Ureter (tissue), 1 donor: ENCODE results near the gene PLA2G4F. TPM values are rescaled to one million over a fixed set of nuclear protein-coding genes. Genes with fewer than 3 reads are reported as not detected.

Experiments used
- DNase-seq: peaks from one replicate; pipeline ENCODE4 v3.0.0-alpha.2; 2020; ENCODE audit warnings: low spot score
- total RNA-seq: library from RNA; stranded (reverse); gene quantifications from one replicate; pipeline ENCODE4 v1.2.4, GENCODE V29; 2023
- donor health status: DM: yes; HTN: yes; CAD: no.

Gene PLA2G4F
- total RNA-seq, 1 donor from 2014 or later, result 47.8 TPM

DNA sequence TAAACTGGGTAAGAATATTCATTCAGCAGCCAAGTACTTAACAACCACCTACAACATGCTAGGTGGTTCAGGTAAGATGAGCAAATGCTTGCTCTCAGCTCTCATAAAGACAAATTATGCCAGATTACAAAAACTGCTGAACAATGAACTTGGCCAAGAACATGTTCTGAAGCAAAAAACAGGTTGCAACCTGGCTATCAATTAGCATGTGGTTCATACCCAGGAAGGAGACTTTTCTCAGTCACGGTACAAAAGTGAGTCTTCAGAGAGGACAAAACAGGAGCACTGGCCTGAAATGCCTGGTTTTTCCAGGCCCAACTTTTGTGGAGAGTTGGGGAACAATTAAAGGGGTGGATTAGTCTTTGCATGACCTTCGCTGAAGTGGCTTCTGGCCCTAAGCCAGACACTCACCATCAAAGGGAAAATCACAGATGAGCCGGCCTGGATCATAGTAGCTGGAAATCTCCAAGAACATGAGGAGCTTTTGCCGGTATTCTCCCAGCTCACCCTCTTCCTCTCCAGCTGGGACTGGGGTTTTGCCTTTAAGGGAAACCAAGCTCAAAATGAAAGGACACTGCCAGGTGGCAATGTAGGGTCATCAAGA, 7.6 kb upstream of the PLA2G4F start:
- no peak for DNase-seq

DNA sequence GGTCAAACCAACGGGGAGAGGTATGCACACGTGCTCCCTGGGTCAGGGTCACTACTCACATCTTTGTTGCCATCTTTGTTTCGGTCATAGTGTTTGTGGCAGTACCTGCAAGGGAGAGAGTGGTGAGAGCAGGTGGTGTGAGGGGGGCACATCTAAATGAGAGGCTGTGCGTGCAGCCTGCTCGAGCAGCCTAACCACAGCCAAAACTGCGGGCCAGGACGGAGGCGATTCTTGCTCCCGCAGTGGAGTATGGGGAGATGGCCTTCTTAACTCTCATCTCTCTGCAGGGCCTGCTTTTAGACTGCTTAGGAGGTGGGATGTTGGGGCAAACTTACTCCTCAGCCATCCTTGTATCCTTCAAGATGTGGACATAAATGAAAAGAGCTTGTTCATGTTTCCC, 6.9 kb upstream of the PLA2G4F start:
- DNase-seq, result no peak

DNA sequence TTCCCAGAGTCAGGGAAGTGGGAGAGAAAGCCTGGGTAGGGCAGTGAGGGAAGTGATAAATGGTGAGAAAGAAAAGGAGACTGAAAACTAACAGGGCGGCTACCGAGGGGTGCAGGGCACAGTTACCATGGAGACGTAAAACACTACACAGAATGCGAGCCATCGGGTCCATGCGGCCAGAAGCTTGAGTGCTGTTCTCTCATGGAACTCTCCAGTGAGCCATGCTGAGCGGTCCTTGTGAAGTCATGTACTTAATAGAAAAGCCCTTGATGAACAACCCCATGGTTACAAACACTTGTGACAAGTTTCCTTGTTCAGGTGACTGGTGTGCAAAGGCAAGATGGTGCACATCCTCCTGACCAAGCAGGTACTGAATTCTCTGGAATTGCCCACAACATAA, 3.7 kb upstream of the PLA2G4F start:
- no peak for DNase-seq

DNA sequence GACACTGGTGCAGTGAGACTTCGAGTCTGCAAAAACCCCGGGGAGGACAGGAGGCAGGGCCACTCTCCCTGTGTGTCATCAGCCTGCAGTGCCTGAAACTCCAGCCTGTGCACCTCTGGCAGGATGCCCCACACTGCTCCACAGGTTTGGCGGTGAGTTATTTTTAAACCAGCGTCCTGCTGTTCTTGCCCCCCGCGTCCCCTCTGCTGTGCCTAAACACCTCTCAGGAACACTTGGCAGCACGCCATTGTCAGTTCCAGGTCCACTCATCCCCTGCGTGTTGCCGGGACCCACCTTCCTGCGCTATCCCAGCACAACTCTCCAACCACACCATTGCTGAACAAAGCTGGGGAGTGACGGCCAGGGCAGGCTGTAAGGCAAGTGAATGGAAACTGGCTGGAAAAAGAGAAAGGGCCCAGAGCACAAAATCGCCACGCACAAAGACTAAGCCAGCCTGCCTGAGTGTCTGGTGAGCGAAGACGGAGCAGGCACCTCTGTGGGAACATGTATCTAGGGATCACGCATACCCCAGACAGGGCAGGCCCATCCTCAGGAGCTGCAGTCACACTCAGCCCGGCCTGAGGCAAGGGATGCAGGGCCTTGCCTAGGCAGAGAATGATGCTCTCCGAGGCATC, 3.1 kb upstream of the PLA2G4F start:
- DNase-seq, result no peak

- DNase-seq, result no peak
Measured at GRCh38 chr15:42158941-42159340, 2.5 kb upstream of the PLA2G4F start.

DNA sequence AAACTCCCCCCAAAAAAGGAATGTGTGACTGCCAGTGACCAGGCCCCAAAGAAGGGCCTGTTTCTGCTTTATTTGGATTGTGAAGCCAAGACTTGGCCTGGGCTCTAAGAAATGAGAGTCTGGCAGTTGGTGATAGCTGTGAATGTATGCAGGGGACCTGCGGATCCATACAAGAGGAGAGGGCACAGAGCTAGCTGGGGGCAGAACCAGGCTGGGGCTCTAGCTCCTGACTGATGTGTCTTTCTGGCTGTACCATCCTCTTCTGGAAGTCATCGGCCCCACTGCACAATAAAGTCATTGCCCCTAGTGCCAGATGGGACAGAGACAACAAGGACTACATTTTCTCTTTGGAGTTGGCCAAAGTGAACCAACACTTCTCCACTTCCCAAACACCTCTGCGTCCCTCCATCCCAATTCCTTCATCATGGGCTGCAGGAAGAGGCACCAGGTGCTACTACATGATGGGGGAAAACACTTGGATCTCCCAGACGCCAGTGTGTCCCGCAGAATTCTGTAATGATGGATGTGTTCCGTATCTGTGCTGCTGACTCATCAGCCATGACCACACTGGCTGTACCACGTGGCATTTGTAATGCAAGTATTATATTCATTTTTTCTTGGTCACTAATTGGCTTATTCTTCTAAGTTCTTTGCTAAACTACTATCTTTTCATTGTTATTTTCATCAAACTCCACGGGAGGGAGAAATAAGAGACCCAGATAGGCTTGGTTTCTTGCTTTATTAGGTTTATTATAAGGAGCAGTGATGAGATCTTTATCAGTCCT, 1.7 kb upstream of the PLA2G4F start:
- DNase-seq, result no peak

DNA sequence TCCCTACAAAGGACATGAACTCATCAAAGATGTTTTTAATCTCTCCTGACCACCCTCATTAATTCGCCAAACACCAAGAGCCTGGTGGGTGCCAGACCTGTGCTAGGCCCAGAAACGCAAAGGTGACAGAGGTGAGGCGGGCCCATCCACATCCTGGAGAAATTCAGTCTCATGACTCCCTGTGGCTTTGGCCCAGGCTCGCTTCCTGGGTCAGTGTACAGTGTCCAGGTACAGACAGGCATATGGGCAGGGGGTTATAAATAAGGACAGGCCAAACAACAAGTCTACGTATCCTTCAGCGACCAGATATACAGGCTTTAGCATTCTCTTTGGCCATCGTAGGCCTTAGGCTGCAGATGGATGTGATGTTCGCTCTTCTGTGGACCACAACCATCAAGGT, 945 bp upstream of the PLA2G4F start:
- DNase-seq, result no peak

- DNase-seq, result peak; percentile 80
Measured at GRCh38 chr15:42155546-42156242, 742 bp downstream of the PLA2G4F start.

DNA sequence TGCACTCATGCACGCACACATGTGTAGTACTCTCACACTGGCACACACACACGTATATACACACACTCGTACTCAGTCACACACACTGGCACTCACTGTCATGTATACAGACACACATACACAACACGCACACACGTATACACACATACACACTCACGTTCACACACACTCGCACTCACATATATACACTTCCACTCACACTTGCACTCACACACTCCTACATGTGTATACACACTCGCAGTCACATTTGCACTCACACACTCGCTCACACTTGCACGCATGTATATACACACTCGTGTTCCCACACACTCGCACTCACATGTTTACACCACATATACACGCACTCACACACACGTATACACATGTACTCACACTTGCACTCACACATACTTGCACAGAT, 1.5 kb downstream of the PLA2G4F start:
- DNase-seq, result no peak

GRCh38 chr15:42154212-42154941, 2.1 kb downstream of the PLA2G4F start:
- no peak for DNase-seq

- DNase-seq, result no peak
Measured at GRCh38 chr15:42153874-42154211, 2.6 kb downstream of the PLA2G4F start.

- DNase-seq, result no peak
Measured at GRCh38 chr15:42152921-42153698, 3.3 kb downstream of the PLA2G4F start.

DNA sequence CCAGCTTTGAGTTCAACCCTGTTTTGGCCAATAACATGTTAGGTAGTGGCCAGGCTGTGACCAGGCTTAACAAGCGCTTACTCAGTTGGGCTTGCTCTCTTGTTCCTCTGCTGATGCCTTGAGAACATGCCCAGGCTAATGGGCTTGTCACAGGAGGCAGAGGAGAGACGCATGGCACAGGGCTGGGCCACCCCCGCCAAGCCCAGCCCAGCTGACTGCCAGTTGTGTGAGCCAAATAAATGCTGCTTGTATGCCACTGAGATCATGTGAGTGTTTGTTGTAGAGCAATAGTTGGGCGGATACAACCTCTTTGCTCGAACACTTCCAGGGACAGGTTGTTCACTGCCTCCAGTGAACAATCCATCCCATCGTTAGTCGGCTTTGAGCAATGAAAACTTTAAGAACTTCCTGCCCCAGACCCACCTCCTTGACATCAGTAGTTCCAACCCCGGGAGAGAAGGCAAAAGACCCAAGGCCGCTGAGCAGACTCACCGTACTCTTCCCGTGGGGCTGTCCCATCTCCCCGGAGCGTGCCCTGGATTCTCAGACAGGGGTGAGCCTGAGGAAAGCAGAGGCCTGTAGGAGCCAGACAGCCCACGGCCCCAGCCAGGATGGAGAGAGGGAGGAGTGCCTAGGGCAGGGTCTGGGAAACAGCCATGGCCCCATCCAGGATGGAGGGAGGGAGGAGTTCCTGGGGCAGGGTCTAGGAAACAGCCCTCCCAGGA, 4.1 kb downstream of the PLA2G4F start:
- DNase-seq, result no peak

DNA sequence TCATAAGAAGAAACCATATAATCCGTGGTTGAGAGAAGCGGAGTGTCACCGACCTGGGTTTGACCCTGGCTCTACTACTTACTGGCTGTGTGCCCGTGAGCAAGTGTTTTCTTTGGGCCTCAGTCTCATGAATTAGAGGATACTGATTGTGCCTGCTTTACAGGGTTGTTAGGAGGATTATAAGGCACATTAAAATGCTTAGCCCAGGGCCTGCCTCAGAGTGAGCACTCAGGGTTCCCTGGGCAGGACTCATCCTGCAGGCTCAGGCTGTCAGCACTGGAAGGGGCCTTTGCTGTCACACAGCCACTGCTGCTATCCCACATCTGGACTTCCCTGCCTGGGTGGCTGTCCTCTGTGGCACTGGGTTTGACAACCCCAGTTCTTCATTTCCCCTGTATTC, 4.7 kb downstream of the PLA2G4F start:
- DNase-seq, result no peak

DNA sequence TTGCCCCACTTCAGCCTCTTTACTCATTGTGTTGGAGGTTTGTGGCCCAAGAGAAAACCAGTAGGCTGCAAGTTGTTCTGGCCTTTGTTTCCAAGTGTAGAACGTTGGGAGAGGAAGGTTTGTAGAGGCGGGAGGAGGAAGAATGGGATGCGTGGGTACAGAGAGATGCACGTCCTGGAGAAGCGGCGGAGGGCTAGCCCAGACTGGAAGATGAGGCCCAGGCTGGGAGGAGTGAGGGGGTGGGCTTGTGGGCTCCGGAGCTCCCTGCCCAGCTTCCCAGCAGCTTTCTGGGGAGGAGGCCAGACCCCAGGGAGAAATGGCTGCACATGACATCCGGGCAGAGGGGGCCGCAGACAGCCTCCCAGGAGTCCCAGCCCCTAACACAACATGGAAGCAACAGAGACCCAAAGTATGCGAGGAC, 5.3 kb downstream of the PLA2G4F start:
- DNase-seq, result no peak

DNA sequence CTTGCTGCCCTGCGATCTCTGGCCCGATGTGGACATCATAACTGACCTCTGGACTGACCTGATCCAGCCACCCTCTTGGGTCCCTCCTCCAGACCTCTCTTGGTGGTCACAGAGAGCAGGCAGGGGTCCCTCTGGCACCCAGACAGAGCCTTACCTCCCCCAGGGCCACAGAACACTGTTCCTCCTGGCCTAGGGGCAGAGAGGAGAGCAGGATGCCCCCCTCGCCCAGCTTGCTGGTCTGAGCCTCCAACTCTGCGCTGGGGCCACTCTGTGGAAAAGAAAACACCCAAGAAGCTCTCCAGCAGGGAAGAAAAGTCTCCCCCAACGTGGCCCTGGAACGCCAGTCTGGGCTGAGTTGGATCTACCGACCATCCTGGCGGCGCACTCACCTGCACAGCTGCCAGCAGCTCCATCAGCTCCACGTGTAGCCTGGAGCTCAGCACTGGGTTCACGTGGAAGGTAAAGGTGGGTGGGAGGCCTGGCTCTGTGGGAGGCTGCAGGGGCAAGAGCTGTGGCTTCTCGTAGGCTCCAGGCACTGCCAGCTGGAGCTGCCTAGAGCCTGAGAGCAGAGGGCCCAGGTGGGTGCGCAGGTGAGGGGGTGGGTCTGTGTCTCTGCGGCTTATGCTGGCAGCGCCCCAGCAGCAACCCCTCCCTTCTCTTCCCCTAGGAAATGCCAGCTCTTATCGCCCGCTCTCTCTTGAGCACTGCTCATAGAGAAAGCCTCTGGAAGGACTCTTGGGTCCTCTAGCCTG, 6.0 kb downstream of the PLA2G4F start:
- DNase-seq, result no peak

DNA sequence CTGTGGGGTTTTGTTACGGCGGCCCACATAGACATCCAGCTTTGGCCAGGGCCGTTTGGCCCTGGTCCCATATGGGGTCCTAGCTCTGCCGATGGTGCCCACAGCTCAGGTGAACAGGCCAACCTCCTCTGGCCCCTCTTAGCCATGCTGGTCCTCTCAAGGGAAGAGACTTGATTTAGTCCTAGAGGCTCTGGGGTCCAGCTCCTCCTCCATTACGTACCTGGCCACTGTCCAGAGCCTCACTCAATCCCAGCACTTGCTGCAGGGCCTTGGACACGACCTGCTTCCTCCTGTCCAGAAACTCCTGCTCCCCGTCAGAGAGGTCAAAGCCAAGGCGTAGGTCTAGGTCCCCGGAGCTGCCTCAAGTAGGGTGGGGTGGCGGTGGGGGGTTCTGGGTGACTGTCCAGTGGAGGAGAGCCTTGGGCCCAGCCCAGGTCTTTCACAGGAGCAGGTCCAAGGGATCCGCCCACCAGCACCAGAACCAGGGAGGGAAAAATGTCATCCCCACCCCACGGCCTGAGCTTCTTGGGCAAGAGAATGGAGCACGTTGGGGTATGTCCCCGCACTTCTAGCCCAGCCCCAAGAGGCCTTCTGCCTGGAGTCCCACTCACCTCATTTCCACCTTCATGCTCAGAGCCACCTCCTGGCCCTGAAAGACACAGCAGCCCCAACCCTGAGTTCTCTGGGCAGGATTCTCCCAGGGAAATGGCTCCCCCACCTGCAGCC, 6.8 kb downstream of the PLA2G4F start:
- no peak for DNase-seq

- no peak for DNase-seq
Measured at GRCh38 chr15:42148808-42149492, 7.5 kb downstream of the PLA2G4F start.

DNA sequence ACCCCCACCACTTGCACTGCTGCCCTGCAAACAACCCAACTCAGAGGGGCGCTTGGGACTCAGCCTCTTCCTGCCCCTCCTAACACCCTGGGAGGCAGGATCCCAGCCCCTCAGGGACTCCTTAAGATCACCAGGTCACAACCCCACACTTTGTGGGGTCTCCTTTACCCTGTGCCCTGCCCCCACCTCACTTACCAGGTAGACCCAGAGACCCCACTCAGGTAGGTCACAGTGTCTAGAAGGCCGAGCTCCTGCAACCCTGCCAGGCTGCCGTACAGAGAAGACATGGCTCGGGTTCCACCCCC, 9.1 kb downstream of the PLA2G4F start:
- DNase-seq, result no peak
